WERI-Rb-1 (cell line): Measurements from ENCODE around the gene TAF1D.

Source experiments
- DNase-seq: peaks from one replicate; pipeline ENCODE4 v3.0.0-alpha.2; 2020
- H3K27ac ChIP-seq: fragments of 250-450 bp; sonication (Bioruptor Pico); 2 replicates; pipeline ENCODE4 v1.5.1; 2020; ENCODE audit warnings: mild to moderate bottlenecking, moderate library complexity
- H3K27me3 ChIP-seq: fragments of 250-450 bp; sonication (Bioruptor Pico); 2 replicates; pipeline ENCODE4 v1.5.1; 2021; ENCODE audit warnings: mild to moderate bottlenecking, low read depth, moderate library complexity; ENCODE audit not compliant: insufficient read depth, severe bottlenecking
- H3K36me3 ChIP-seq: fragments of 250-450 bp; sonication (Bioruptor Pico); 2 replicates; pipeline ENCODE4 v1.5.1; 2020; ENCODE audit warnings: mild to moderate bottlenecking, moderate library complexity
- H3K4me3 ChIP-seq: 2 replicates; pipeline ENCODE4 v1.5.1; 2011; ENCODE audit warnings: low read depth, mild to moderate bottlenecking, control low read depth, low read length
- H3K9me3 ChIP-seq: fragments of 250-450 bp; sonication (Bioruptor Pico); 2 replicates; pipeline ENCODE4 v1.5.1; 2021; ENCODE audit warnings: mild to moderate bottlenecking, moderate library complexity; ENCODE audit not compliant: severe bottlenecking
- CTCF ChIP-seq: IDR thresholded peaks from 2 replicates; pipeline ENCODE4 v1.5.1; 2011; ENCODE audit warnings: low read depth, mild to moderate bottlenecking, control low read depth, inconsistent platforms, low read length

Gene TAF1D

GRCh38 chr11:93741094-93741881 is at the start of gene TAF1D, which contains the start of gene C11orf54:
TAF1D (minus strand) TSS chr11:93741495; CDS start chr11:93739304, 2,191 bp downstream.
C11orf54 (plus strand) TSS chr11:93741672; CDS start chr11:93747394, 5,722 bp downstream.
- Histone ChIP-seq H3K27me3 (no peaks in the 10 kb centered on the region), H3K36me3 (peaks cover 45% of the 10 kb centered on the region), H3K27ac (peak within 1 kb of the TSS; percentile 86), H3K9me3 (no peaks in the 10 kb centered on the region), H3K4me3 (peak within 1 kb of the TSS; percentile 100)
- DNase-seq = peak; percentile 97
- TF ChIP-seq CTCF = no peak

- Histone ChIP-seq H3K4me3 (peak overlapping the region; percentile 91), H3K27me3 (no peaks in the 10 kb centered on the region), H3K27ac (peak overlapping the region; percentile 99), H3K9me3 (no peaks in the 10 kb centered on the region), H3K36me3 (peaks cover 53% of the 10 kb centered on the region)
- no peak for DNase-seq
- no peak for TF ChIP-seq CTCF
These were observed 43.7 kb upstream of the TAF1D start for GRCh38 chr11:93784935-93785360.

- Histone ChIP-seq H3K9me3 (no peaks in the 10 kb centered on the region), H3K27me3 (no peaks in the 10 kb centered on the region), H3K4me3 (peak within 1 kb of the TSS; percentile 91), H3K36me3 (peaks cover 47% of the 10 kb centered on the region), H3K27ac (peak within 1 kb of the TSS; percentile 99)
- peak; percentile 94 for DNase-seq
- TF ChIP-seq CTCF = peak; percentile 41
These were observed 43.0 kb upstream of the TAF1D start, which contains the start of gene MED17 for GRCh38 chr11:93784145-93784934. MED17 (plus strand) TSS chr11:93784282; CDS start chr11:93784514, 232 bp downstream.

GRCh38 chr11:93783765-93784144 is 42.5 kb upstream of the TAF1D start:
- no peaks in the 10 kb centered on the region for H3K9me3 ChIP-seq
- peak overlapping the region; percentile 99 for H3K27ac ChIP-seq
- no peaks in the 10 kb centered on the region for H3K27me3 ChIP-seq
- peak overlapping the region; percentile 91 for H3K4me3 ChIP-seq
- no peak for DNase-seq
- peaks cover 41% of the 10 kb centered on the region for H3K36me3 ChIP-seq
- TF ChIP-seq CTCF = no peak

- H3K27ac ChIP-seq = peak overlapping the region; percentile 99
- DNase-seq = no peak
- peaks cover 38% of the 10 kb centered on the region for H3K36me3 ChIP-seq
- no peaks in the 10 kb centered on the region for H3K27me3 ChIP-seq
- peak overlapping the region; percentile 91 for H3K4me3 ChIP-seq
- no peak for TF ChIP-seq CTCF
- no peaks in the 10 kb centered on the region for H3K9me3 ChIP-seq
These were observed 42.1 kb upstream of the TAF1D start for GRCh38 chr11:93783362-93783761.
